HEK293 (cell line): ENCODE results near the gene PCK1.

Source experiments
- HOXA7 ChIP-seq: sonication (generic); formaldehyde crosslinking; IDR thresholded peaks from 2 replicates; pipeline ENCODE4 v1.8.1; 2022; ENCODE audit warnings: missing genetic modification reagents, borderline replicate concordance
- ZBTB26 ChIP-seq: fragments of 450-650 bp; formaldehyde crosslinking; optimal IDR thresholded peaks from 2 replicates; pipeline ENCODE3; 2016; ENCODE audit warnings: missing biosample characterization, mild to moderate bottlenecking, missing genetic modification characterization
- ZBTB7A ChIP-seq: fragments of 450-650 bp; formaldehyde crosslinking; IDR thresholded peaks from 2 replicates; pipeline ENCODE4 v1.5.1; 2016; ENCODE audit warnings: low read depth, missing biosample characterization, missing genetic modification characterization
- ZNF148 ChIP-seq: fragments of 450-650 bp; formaldehyde crosslinking; IDR thresholded peaks from 2 replicates; pipeline ENCODE4 v1.5.0; 2017; ENCODE audit warnings: missing biosample characterization, missing genetic modification characterization, borderline replicate concordance
- ZNF184 ChIP-seq: fragments of 450-650 bp; IDR thresholded peaks from 2 replicates; pipeline ENCODE4 v1.5.1; 2018; ENCODE audit warnings: missing biosample characterization, mild to moderate bottlenecking, missing genetic modification characterization
- ZNF549 ChIP-seq: fragments of 450-650 bp; IDR thresholded peaks from 2 replicates; pipeline ENCODE4 v1.5.1; 2018; ENCODE audit warnings: missing biosample characterization, missing genetic modification characterization, mild to moderate bottlenecking, inconsistent platforms, moderate library complexity
- ZNF580 ChIP-seq: fragments of 450-650 bp; formaldehyde crosslinking; IDR thresholded peaks from 2 replicates; pipeline ENCODE4 v1.5.1; 2016; ENCODE audit warnings: missing biosample characterization, missing genetic modification characterization
- ZNF629 ChIP-seq: fragments of 450-650 bp; formaldehyde crosslinking; IDR thresholded peaks from 2 replicates; pipeline ENCODE4 v1.5.1; 2017; ENCODE audit warnings: missing biosample characterization, missing genetic modification characterization
- TF ChIP-seq, protein P1 (sequence below): fragments of 450-650 bp; formaldehyde crosslinking; IDR thresholded peaks from 2 replicates; pipeline ENCODE4 v1.5.1; 2016; ENCODE audit warnings: missing biosample characterization, missing genetic modification characterization

DNA sequence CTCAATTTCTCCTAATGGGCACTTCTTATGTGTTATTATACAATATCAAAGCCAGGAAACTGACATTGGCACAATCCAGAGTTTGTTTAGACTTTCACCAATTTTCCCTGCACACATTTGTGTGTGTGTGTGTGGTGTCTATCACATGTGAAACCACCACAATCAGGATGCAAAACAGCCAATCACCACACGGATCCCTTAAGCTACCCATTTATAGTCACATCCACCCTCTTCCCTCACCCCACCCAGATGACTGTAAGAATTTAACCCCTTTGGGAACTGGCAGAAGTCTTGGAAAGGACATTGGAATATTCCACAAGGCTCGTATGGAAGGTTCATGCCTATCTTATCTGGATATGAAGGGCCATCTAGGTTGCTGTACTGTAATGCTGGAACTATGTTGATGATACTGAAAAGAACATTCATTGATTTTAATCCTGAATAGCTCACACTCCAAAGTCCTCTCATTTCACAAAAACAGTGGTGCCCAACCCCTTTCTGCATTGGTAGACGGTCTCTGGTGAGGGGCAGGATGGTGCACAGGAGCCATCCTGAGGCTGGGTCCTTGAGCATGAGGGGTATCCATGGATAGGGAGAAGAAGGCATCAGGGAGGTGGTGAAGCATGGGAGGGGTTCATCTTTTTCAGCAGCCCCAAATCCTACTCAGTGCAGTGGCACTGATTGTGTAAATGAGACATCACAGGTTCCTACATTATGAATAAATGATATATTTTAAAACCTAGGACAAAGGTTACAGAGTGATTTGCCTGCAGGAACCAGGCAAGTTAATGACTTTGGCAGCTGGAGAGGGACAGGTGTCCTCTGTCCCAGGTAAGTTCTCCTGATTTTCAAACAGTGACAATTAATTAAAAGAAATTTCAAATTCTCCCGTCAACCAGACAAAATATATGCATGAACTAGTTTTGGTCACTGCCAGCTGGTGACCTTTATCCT is 23.9 kb upstream of the PCK1 start:
- TF ChIP-seq, protein P1, sequence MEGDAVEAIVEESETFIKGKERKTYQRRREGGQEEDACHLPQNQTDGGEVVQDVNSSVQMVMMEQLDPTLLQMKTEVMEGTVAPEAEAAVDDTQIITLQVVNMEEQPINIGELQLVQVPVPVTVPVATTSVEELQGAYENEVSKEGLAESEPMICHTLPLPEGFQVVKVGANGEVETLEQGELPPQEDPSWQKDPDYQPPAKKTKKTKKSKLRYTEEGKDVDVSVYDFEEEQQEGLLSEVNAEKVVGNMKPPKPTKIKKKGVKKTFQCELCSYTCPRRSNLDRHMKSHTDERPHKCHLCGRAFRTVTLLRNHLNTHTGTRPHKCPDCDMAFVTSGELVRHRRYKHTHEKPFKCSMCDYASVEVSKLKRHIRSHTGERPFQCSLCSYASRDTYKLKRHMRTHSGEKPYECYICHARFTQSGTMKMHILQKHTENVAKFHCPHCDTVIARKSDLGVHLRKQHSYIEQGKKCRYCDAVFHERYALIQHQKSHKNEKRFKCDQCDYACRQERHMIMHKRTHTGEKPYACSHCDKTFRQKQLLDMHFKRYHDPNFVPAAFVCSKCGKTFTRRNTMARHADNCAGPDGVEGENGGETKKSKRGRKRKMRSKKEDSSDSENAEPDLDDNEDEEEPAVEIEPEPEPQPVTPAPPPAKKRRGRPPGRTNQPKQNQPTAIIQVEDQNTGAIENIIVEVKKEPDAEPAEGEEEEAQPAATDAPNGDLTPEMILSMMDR (tag by site-specific recombination): no peak
- TF ChIP-seq ZNF184 (tag by site-specific recombination) (no peak), ZNF580 (no peak), ZNF629 (no peak), ZBTB26 (tag by site-specific recombination) (no peak), ZNF148 (no peak), HOXA7 (CRISPR knock-in tag) (no peak), ZBTB7A (tag by site-specific recombination) (no peak), ZNF549 (tag by site-specific recombination) (no peak)
